Activated T-cell treated with anti-CD3 and anti-CD28 coated beads, Interleukin-2, amount 50 U/mL, for 4 hours (primary cell): Measurements from ENCODE around the gene SRSF3. TPM values are rescaled to one million over a fixed set of nuclear protein-coding genes. Genes with fewer than 3 reads are reported as not detected.

ENCODE experiments used
- ATAC-seq, 2 donors: fragments of 200-7000 bp; cut with Tn5 transposase; one replicate each; pipeline ENCODE4 v1.10.0; 2021
- DNase-seq: peaks from one replicate; pipeline ENCODE4 v3.0.0-alpha.2; 2020
- H3K27me3 Mint-ChIP-seq: one replicate; pipeline ENCODE4 v1.8.0; 2021; ENCODE audit warnings: low read depth, mixed read lengths
- H3K36me3 Mint-ChIP-seq: one replicate; pipeline ENCODE4 v1.8.0; 2022; ENCODE audit warnings: mixed read lengths; ENCODE audit not compliant: insufficient read depth
- H3K4me1 Mint-ChIP-seq: one replicate; pipeline ENCODE4 v1.8.0; 2021; ENCODE audit warnings: low read depth, mixed read lengths
- H3K4me3 Mint-ChIP-seq: one replicate; pipeline ENCODE4 v1.8.0; 2021; ENCODE audit warnings: mild to moderate bottlenecking, moderate library complexity, mixed read lengths
- H3K9me3 Mint-ChIP-seq: one replicate; pipeline ENCODE4 v1.8.0; 2021; ENCODE audit warnings: mixed read lengths
- total RNA-seq, 3 donors: library from RNA; stranded (reverse); gene quantifications; one replicate each; pipeline ENCODE4 v1.2.1, GENCODE V29; 2021

Gene SRSF3
- total RNA-seq, 3 donors from 2014 or later, result 751 to 800 (median 779) TPM

DNA sequence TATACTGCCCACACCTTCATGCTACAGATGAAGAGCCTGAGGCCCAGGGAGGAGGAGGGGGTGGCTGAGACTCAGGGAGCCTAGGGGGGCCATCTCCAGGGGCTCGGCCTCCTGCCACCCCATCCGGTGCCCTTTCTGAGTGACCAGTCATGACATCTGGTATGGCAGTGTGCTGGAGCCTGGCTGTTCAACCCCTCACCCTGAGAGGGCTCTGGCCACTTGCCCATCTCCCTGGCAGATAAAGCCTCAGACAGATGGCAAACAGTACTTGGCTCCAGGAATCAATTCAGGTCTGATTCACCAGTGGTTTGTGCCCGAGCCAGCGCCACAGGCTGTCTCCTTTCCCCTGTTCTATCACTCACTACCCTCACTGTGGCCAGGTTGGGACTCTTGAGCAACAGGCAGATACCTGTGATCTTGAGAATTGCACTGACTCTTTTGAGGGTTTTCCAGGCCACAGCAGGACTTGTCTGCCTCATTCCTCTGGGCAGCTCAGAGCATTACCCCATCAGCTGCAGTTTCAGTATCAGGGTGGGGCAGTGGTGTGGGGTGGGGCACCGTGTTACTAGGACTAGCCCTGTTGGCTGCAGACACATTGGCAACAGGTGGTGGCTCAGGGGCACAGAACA is 22.8 kb downstream of the SRSF3 start:
- peaks cover 6% of the 10 kb centered on the region for H3K4me1 Mint-ChIP-seq
- peaks cover 18% of the 10 kb centered on the region for H3K36me3 Mint-ChIP-seq
- DNase-seq, result no peak
- no peaks in the 10 kb centered on the region for H3K9me3 Mint-ChIP-seq
- H3K27me3 Mint-ChIP-seq, result no peaks in the 10 kb centered on the region
- no peak overlapping the region for H3K4me3 Mint-ChIP-seq
- peak in 1 of 2 donors; percentile 11 for ATAC-seq

DNA sequence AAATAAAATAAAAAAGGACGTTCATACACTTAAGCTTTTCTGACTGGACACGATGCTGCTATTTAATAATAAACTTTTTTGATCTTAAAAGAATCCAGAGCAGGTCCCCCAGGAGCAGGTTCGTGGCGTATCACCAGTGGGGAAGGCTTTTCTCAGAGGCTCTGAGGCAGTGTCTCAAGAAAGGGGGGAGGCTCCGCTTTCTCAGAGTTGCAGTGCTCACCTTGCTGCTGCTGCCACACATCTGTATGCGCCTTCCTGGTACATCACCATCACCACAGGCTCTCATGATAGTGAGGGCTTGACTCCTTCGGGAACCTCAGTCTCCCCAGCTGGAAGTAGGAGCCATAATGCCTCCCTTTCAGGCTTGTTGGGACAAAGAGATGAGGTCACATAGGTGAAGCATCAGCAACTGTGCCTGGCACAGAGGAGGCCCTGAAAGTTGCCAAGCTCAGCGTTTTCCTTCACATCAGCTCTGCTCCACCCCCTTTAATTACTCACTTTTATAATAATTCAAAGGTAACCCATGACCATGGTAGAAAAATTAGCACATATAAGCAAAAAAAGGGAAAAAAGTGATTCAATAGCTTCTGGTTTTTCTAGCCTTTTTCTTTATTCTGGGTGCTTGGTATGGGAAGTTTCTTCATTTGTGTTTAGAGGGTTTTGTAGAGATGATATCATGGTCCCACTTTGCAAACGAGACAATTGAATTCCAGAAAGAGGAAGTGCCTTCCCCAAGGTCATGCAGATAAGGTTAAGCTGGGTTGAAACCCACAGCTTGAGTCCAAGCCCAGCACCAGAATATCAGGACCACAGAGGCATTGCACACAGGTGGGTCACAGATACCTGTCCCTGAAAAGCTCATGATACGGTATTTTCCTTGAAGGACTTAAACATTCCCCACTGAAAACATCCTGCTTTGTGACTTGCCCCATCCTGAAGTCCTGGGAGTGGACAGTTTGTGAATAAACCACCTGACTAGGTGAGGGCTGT is 24.5 kb downstream of the SRSF3 start:
- H3K9me3 Mint-ChIP-seq, result no peaks in the 10 kb centered on the region
- no peaks in the 10 kb centered on the region for H3K27me3 Mint-ChIP-seq
- no peak for DNase-seq
- no peak overlapping the region for H3K4me3 Mint-ChIP-seq
- peaks cover 6% of the 10 kb centered on the region for H3K36me3 Mint-ChIP-seq
- ATAC-seq, result no peak
- peaks cover 15% of the 10 kb centered on the region for H3K4me1 Mint-ChIP-seq

DNA sequence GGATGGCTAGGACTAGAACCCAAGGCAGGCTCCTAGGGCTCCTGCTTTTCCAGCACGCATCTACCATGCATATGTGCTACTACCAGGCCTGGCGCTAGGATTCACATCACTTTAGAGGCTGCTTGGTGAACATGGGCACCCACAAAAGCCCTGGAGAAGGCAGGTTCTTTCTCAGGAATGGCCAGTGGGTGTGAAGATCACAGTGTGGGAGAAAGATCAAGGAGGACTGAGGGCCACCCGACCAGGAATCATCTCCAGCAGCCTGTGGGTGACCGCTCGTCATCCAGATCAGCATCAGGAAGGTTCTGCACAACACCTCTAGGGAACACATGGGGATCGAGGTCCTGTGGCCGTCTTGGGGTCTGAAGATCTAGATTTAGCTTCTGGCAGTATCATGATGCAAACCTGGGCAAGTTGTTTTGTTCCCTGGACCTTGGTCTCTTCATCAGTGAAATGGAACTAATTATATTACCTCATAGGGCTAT is 27.3 kb downstream of the SRSF3 start:
- Mint-ChIP-seq H3K9me3 (no peaks in the 10 kb centered on the region), H3K27me3 (no peaks in the 10 kb centered on the region), H3K4me1 (peaks cover 12% of the 10 kb centered on the region), H3K36me3 (no peaks in the 10 kb centered on the region), H3K4me3 (no peak overlapping the region)
- DNase-seq, result no peak
- ATAC-seq, result no peak

DNA sequence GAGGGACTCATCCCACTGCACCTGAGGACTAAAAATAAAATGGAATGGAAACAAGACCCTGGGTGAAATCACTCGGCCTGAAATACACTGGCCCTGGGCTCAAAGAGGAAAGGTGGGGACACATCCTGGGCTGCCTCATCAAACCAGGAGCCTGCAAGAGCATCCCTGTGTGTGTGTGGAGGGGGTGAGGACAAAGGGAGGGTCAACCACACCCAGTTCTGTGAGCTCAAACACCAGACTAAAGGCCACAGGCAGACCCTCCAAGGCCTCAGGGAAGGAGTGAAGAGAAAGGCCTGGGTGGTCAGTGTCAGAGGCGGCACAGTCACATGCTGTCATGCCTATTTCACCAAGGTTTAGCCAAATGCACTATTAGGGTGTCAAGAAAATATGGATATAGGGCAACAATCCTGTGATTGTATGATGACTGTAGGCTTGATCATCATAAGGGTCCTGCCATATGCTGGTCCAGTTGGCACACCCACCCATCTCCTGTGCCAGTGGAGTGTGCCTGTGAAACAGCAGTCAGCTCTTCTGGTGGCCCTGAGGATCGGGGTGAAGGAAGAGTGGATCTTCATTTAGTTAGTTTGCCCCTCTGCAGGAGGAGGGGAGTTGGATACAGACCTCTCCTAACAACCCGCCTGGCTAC is 28.9 kb downstream of the SRSF3 start:
- no peak for DNase-seq
- H3K9me3 Mint-ChIP-seq, result no peaks in the 10 kb centered on the region
- H3K27me3 Mint-ChIP-seq, result no peaks in the 10 kb centered on the region
- no peak overlapping the region for H3K4me3 Mint-ChIP-seq
- ATAC-seq, result no peak
- H3K4me1 Mint-ChIP-seq, result peaks cover 16% of the 10 kb centered on the region
- no peaks in the 10 kb centered on the region for H3K36me3 Mint-ChIP-seq

DNA sequence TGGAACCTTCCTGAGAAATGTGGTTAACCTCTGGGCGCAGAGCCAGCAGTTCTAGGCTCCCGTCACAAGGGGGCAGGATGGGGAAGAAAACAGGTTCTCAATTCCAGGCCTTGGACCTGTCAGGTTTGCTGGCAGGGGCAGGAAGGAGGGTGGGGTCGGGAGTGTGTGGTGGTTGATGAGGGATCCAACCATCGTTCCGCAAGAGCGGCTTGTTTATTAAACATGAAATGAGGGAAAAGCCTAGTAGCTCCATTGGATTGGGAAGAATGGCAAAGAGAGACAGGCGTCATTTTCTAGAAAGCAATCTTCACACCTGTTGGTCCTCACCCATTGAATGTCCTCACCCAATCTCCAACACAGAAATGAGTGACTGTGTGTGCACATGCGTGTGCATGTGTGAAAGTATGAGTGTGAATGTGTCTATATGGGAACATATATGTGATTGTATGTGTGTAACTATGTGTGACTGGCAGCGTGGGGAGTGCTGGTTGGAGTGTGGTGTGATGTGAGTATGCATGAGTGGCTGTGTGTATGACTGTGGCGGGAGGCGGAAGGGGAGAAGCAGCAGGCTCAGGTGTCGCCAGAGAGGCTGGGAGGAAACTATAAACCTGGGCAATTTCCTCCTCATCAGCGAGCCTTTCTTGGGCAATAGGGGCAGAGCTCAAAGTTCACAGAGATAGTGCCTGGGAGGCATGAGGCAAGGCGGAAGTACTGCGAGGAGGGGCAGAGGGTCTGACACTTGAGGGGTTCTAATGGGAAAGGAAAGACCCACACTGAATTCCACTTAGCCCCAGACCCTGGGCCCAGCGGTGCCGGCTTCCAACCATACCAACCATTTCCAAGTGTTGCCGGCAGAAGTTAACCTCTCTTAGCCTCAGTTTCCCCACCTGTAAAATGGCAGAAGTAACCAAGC is 29.6 kb downstream of the SRSF3 start:
- ATAC-seq, result peak; percentile 69 to 92
- H3K4me3 Mint-ChIP-seq, result no peak overlapping the region
- no peaks in the 10 kb centered on the region for H3K36me3 Mint-ChIP-seq
- peaks cover 16% of the 10 kb centered on the region for H3K4me1 Mint-ChIP-seq
- peak; percentile 79 for DNase-seq
- H3K27me3 Mint-ChIP-seq, result no peaks in the 10 kb centered on the region
- no peaks in the 10 kb centered on the region for H3K9me3 Mint-ChIP-seq

DNA sequence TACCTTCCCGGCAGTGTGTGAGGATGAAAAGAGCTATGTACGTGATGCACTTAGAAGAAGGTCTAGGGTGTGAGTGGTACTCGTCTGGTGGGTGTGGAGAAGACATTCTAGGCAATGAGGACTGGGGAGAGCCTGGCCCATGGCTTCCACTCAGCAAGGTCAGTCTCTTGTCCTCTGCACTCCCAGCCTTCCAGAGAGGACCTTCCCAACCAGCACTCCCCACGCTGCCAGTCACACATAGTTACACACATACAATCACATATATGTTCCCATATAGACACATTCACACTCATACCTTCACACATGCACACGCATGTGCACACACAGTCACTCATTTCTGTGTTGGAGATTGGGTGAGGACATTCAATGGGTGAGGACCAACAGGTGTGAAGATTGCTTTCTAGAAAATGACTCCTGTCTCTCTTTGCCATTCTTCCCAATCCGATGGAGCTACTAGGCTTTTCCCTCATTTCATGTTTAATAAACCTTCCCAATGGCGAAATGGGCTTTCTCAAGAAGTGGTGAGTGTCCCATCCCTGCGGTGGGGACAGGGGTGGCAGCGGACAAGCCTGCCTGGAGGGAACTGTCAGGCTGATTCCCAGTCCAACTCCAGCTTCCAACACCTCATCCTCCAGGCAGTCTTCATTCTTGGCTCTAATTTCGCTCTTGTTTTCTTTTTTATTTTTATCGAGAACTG is 30.4 kb downstream of the SRSF3 start:
- H3K27me3 Mint-ChIP-seq, result no peaks in the 10 kb centered on the region
- H3K9me3 Mint-ChIP-seq, result no peaks in the 10 kb centered on the region
- peaks cover 16% of the 10 kb centered on the region for H3K4me1 Mint-ChIP-seq
- H3K4me3 Mint-ChIP-seq, result no peak overlapping the region
- H3K36me3 Mint-ChIP-seq, result no peaks in the 10 kb centered on the region
- DNase-seq (no peak), ATAC-seq (no peak)

DNA sequence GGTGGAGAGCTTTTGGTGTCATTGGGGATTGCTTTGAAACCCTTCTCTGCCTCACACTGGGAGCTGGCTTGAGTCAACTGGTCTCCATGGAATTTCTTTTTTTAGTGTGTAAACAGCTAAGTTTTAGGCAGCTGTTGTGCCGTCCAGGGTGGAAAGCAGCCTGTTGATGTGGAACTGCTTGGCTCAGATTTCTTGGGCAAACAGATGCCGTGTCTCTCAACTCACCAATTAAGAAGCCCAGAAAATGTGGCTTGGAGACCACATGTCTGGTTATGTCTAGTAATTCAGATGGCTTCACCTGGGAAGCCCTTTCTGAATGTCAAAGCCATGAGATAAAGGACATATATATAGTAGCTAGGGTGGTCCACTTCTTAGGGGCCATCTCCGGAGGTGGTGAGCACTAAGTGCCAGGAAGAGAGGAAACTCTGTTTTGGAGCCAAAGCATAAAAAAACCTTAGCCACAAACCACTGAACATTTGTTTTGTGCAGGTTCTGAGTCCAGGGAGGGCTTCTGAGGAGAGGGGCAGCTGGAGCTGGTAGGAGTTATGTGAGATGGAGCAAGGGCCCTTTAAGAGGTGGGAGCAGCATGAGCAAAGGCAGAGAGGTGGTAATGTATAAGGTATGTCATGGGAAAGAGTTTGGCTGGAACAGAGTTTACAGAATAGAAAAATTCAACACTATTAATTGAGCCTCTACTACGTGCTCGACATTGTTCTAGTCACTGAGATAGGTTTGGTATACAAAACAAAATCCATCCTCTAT is 31.2 kb downstream of the SRSF3 start:
- Mint-ChIP-seq H3K27me3 (no peaks in the 10 kb centered on the region), H3K36me3 (no peaks in the 10 kb centered on the region), H3K4me3 (no peak overlapping the region), H3K9me3 (no peaks in the 10 kb centered on the region), H3K4me1 (peaks cover 16% of the 10 kb centered on the region)
- DNase-seq, result no peak
- ATAC-seq, result no peak

DNA sequence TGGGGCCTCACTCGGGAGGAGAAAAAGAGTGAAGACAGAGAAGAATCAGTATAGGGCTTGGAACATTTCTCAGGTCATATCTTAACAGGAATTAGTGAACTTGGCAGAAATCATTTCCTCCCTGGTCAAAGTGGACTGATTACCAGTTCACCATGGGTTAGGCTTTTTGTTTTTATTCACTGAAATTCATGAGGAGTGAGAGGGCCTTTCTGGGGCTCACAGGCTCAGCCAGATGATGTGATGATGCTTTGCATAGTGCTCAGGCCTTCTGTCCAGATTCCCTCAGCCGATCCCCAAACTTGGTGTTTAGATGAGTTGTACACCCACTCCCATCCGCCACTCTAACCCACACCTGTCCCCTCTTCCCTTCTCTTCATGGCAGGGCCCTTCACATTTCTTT is 32.5 kb downstream of the SRSF3 start:
- Mint-ChIP-seq H3K4me3 (no peak overlapping the region), H3K9me3 (no peaks in the 10 kb centered on the region), H3K36me3 (no peaks in the 10 kb centered on the region), H3K4me1 (peaks cover 16% of the 10 kb centered on the region), H3K27me3 (no peaks in the 10 kb centered on the region)
- ATAC-seq (no peak), DNase-seq (no peak)

DNA sequence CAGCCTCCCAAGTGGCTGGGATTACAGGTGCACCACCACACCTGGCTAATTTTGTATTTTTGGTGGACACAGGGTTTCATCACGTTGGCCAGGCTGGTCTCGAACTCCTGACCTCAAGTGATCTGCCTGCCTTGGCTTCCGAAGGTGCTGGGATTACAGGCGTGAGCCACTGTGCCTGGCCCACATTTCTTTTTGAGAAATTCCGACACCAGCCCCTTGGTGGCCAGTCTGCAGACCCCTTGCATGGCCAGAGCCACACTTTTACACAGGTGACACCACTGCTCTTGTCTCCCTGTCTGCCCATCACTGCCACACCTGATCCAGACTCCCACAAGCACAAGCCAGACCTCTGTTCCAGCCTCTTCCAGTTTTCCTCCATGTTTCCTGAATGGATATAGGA is 33.0 kb downstream of the SRSF3 start:
- Mint-ChIP-seq H3K9me3 (no peaks in the 10 kb centered on the region), H3K4me1 (peaks cover 16% of the 10 kb centered on the region), H3K36me3 (no peaks in the 10 kb centered on the region), H3K4me3 (no peak overlapping the region), H3K27me3 (no peaks in the 10 kb centered on the region)
- ATAC-seq, result no peak
- no peak for DNase-seq

DNA sequence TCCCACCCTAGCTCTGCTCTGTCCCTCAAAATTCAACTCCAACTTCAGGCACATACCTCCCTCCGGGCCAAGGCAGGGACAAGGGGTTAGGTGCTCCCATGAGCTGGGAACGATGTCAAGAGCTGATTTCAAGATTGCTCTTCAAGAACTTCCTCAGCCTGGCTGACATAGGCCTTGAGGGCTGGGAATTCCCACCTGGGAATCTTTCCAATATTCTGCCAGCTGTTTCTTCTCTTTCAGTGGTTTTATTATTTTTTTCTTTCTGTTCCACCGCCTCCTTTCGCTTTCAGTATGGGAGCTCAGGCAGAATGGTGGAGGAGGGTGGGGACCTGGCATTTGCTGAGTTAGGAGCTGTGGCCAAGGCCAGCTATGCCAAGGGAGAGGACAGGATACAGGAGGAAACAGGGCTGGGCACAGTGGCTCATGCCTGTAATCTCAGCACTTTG is 33.7 kb downstream of the SRSF3 start:
- DNase-seq (no peak), ATAC-seq (no peak)
- no peaks in the 10 kb centered on the region for H3K27me3 Mint-ChIP-seq
- no peak overlapping the region for H3K4me3 Mint-ChIP-seq
- H3K9me3 Mint-ChIP-seq, result no peaks in the 10 kb centered on the region
- H3K4me1 Mint-ChIP-seq, result peaks cover 13% of the 10 kb centered on the region
- no peaks in the 10 kb centered on the region for H3K36me3 Mint-ChIP-seq

DNA sequence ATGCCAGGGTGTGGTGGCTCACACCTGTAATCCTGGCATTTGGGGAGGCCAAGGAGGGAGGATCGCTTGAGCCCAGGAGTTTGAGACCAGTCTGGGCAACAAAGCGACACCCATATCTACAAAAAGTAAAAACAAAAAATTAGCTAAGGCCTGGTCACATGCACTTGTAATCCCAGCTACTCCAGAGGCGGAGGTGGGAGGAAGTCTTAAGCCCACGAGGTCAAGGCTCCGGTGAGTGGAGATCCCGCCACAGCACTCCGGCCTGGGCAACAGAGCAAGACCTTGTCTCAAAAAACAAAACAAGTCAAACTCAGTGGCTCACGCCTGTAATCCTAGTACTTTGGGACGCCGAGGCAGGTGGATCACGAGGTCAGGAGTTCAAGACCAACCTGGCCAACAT is 35.6 kb downstream of the SRSF3 start:
- no peaks in the 10 kb centered on the region for H3K36me3 Mint-ChIP-seq
- DNase-seq (no peak), ATAC-seq (no peak)
- no peak overlapping the region for H3K4me3 Mint-ChIP-seq
- peaks cover 3% of the 10 kb centered on the region for H3K4me1 Mint-ChIP-seq
- no peaks in the 10 kb centered on the region for H3K9me3 Mint-ChIP-seq
- H3K27me3 Mint-ChIP-seq, result no peaks in the 10 kb centered on the region

DNA sequence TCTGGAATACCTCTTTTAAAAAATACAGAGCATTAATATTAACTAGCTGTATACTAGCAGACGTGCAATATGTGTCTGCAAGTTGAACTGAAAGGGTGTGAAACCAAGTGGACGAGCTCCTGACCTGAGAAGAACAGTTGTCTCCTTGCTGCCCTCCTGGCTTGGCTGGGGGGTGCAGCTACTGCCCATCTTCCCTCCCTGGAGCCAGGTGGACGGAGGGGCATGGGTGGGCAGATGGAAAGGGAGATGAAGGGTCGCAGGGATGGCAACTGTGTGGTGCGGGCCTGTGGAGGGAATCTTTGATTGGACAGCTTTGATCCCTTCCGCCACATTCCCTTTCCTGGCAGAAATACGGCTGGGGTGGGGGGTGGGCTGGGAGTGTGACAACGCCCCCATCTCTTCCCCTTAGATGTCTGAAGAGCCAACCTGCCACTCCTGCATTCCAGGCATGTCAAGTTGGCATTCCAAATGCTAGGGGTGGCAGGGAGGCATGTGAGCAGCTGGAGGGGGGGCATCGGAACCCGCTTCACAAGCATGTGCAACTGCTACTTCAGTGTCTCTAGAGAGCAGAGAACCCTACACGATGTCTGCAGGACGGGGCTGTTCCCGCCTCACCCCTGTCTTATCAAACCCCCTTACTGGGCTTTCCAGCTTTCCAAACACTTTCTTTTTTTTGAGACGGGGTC is 37.3 kb downstream of the SRSF3 start:
- H3K36me3 Mint-ChIP-seq, result no peaks in the 10 kb centered on the region
- peaks cover 3% of the 10 kb centered on the region for H3K4me1 Mint-ChIP-seq
- H3K27me3 Mint-ChIP-seq, result no peaks in the 10 kb centered on the region
- DNase-seq, result no peak
- no peaks in the 10 kb centered on the region for H3K9me3 Mint-ChIP-seq
- no peak overlapping the region for H3K4me3 Mint-ChIP-seq
- ATAC-seq, result no peak
